HG03469 (cell line): Measurements from ENCODE around the gene SLC16A12.
"Not testable (repeated sequence)": the region's sequence is repeated elsewhere in the genome, so short reads cannot be mapped to it uniquely, and the experiment has no call there.

Experiments used
- ATAC-seq: cut with Tn5 transposase; IDR thresholded peaks from one replicate; pipeline ENCODE4 v1.9.1; 2021; ENCODE audit warnings: mild to moderate bottlenecking, moderate library complexity, moderate number of reproducible peaks; ENCODE audit not compliant: unreplicated experiment

The SLC16A12 gene

DNA sequence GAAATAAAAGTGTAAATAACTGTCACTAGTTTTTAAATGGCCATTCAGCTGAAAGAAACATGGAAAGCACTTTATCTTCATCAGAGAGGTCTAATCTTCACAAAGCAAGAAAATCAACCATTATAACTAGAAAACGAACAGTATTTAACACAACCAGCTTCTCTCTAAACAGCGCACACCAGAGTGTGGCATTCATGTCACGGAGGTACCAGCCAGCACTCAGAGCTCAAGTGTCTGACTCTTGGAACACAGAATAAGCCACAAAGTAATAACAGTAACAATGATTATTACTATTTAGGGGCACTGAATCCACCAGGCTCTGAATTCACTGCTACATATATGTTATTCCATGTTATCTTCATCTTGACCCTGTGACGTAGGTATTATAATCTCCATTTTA is 60.9 kb downstream of the SLC16A12 start:
- no peak for ATAC-seq

DNA sequence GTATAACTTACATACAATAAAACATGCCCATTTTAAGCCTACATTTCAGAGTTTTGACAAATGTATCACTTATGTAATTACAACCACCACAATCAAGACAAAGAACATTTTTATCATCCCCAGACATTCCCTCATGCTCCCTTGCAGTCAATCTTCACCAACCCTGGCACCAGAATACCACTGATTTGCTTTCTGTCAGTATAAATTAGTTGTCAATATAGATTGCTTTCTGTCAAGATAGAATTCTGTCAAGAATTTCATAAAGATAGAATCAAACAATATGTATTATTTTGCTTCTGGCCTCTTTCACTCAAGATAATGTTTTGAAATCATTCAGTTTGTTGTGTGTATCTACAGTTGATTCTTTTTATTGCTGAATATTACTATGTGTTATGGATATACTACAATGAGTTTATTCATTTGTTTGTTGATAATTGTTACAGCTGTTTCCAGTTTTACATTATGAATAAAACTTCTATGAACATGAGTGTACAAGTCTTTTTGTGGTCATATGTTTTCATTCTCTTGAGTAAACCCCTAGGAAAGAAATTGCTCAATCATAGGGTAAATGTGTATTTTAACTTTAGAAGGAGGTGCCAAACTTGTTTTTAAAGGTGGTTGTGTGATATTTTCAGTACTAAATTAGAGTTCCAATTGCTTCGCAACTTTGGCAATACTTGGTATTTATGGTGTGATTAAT is 64.1 kb downstream of the SLC16A12 start:
- ATAC-seq = no peak

DNA sequence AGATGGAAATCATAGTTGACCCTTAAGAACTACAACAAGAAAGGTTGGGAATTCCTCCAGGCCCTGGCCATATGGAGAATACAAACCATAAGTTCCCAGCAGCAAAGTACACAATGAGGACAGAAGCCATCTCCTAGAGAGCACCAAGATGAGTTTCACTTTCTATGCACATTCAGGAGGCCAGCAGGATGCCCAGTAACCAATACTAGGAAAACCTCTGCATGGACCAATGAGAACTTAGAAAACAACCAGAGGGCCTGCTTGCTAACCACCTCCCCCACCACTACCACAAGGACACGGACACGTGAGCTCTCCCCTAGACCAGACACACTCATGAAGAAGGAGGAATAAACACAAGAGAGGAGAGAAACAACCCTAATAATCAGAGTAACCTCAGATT is 64.8 kb downstream of the SLC16A12 start:
- ATAC-seq = no peak

DNA sequence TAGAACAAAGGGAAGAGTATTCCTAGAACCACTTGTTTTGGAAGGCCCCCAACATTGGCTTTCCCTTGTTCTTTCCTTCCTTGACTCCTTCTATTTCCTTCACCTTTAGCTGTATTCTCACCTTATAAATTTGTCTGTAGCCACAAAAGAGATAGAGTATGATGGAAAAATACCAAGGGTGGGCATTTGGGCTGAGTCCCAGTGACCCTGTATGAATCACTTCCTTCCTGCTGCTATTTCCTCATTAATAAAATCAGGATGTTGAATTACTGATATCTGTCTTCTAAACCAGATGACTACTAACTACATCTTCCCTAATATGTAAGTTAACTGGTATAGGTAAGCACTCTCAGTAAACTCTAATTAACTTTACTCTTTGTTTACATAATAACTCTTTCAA is 65.9 kb downstream of the SLC16A12 start:
- no peak for ATAC-seq

DNA sequence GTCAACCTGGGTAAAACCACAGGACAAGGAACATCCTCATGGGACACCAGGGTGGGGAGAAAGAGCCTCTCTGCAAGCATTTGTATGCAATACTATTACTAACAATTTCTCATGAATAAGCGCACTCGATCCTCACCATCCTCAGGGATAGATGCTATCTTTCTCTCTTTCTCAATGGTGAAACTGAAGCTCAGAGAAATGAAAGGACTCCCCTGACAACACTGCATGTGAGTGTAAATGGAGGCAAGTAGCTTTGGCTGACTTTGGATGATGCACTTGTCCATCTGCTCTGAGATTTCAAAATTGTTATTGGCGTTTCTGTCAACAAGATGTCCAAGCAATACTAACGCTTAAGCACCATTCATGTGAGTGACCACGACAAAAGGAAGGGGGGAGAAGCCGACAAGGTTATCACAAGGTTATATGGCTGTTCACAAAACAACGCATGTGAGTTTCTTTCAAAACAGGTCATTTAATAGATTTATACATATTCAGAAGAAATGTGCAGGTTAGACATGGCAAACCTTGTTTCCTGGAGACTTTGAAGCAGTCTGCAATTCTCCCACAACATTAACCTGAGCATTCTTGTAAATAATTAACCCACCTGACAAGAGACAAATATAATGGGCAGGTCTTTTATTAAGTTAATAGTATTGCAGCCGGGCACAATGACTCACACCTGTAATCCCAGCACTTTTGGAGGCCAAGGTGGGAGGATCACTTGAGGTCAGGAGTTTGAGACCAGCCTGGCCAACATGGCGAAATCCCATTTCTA is 67.0 kb downstream of the SLC16A12 start:
- no peak for ATAC-seq

DNA sequence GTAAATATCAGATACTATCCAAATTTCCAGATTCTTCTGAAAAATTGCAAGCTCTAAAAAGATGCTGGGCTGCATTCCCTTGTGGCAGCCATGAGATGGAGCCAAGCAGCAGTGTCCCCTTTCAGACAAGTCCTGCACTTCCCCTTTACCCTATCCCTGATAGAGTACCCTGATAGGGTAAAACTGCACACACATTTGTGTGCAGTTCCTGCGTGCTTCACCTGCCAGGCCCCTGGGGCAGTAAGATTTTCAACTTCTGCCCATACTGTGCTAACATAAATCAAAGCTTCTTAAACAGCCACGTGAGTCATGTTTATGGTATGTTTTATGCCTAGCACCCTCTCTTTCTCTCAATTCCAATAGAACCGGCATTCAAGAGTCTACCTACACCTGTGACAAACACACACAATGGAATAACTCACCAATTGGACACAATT is 68.8 kb downstream of the SLC16A12 start:
- no peak for ATAC-seq

DNA sequence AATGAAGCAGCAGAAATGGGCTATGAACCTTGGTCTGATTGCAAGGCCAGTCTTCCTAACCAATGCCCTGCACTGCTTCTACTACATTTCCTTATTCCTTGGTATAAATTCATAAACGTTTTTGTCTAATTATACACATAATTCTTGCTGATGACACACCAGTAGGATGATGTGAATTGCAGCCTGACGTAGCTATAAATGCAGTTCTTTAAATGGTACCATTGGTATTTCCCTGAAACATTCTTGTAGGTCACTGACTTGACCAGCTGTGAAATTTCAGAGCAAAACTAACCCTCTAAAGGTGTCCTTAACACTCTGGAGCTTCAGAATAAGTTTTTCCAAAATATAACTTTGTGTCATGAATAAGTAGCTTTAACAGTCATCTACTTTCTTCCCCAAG is 70.2 kb downstream of the SLC16A12 start:
- ATAC-seq = no peak

DNA sequence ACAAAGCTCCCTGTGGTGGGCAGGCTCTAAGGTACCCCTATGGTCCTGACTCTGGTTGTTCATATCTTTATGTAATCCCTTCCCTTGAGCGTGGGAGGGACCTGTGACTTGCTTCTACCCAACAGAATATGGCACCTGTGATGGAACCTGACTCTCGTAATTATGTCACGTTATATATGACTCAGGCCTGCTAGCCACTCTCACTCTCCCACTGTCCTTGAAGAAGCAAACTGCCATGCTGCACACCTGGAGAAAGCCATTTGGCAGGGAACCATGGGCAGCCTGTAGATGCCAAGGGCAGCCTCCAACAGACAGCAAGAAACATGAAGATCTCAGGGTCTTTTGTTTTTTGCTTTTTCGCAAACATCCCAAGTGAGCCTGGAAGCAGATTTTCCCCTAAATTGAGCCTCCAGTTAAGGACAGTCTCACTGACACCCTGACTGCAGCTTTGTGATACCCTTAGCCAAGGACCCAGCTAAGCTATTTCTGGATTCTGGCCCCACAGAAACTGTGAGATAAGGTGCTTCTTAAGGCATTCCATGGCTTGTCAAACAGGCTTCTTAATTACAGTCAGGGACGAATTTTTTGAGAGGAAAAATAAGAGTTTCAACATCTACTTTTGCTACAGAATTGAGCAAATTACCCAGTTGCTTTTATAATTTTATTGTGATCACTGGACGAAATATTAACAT is 71.4 kb downstream of the SLC16A12 start:
- no peak for ATAC-seq

DNA sequence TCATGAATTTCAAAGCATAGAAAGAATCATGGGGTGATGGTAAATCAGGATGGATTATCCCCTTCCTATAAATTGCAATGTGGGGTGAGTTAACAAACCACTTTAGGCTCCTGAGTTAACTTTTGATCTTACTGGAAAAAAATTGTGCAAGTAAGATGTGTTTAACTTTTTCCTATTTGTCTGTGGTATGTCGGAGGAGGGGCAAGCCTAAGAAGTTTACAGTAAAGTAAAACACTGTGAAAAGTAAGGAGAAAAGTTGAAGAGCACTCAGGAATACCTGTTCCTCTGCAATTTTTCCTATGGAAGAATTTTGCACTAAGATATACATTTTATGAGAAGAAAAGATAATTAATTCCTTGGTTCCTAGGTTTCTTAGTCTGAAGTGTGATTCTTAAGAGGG is 76.6 kb downstream of the SLC16A12 start:
- ATAC-seq = no peak

DNA sequence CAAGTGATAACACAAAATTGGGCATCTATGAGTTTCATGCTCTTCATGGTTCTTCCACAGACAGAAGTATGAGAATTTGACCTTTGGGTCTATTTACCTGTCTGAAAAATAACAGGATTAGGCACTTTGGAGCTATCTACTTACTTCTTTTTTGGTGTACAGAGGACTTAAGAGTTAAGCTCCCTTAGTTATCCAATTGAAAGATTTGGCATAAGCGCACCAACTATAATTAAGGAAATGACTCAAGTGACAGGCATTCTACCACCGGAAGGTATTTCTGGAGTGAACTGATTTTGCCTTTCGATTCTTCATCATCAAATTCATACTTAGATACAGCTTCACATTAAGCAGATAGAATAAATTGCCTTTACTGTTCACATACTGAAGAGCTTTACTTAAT is 77.1 kb downstream of the SLC16A12 start:
- no peak for ATAC-seq

DNA sequence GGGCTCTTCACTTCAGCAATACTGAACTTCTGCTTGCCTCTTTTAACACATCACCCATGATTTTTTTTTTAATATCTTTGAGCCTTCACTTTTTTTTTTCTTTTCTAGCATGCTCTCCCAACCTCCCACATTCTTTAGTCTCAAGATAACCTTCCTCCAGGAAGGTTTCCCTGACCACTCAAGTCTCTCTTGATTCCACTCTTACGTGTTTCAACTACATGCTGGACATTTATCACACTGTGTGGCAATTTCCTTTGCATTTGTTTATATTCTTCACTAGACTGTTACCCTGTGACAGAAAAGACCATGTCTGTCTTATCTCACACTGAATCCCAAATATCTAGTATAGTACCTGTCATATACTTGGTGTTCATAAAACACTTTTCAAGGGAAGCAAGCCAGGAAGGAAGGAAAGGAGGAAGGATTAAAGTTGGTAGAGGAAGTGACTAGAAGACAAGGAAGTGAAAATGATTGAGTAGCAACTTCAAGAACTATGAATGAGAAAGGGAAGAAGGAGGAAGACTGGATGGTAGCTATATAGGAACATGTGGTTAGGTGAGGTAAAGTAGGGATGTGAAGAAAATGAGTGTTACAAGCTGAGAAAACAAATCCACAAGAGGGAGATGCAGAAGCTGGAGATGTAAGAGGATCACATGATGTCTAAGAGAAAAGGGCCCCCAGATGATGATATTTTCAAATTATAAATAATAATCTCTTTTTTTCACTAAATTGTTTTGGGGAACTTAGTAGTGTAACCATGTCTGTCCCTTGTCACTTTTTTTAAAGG is 80.6 kb downstream of the SLC16A12 start:
- ATAC-seq = no peak

DNA sequence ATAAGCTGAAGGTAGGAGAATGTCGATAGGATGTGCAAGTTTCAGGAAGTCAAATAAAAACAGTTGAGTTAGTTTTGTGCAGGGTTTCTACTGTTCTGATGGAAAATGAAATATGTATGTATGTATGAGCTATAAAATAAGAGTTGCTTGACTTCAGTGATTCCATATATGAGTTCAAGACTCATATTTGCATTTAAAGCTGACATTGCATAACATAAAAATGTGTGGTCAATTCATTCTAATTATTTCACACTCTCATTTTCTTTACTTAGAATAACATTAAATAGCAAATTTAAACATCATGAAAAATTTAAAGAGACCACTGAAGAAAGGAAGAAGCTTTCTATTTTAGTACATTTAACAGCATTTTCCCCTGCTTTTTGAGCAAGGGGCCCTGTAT is 83.2 kb downstream of the SLC16A12 start:
- no peak for ATAC-seq

DNA sequence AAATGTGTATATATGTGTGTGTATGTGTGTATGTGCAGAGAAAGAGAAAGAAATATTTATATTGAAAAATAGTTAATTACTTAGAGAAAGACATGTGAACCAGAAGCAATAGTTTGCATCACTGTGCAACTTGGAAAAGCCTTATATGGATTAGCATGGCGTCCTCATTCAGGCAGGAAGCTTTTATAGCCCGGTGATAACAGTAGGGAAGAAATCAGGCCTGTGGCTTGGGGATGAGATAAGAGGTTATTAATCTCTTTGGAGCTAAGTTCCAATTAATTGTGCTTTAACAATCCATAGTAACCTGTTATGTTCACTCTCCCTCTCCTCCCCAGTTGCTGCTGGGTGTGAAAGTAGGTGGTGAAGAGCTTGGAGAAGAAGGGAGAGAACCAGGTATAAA is 84.5 kb downstream of the SLC16A12 start:
- no peak for ATAC-seq

DNA sequence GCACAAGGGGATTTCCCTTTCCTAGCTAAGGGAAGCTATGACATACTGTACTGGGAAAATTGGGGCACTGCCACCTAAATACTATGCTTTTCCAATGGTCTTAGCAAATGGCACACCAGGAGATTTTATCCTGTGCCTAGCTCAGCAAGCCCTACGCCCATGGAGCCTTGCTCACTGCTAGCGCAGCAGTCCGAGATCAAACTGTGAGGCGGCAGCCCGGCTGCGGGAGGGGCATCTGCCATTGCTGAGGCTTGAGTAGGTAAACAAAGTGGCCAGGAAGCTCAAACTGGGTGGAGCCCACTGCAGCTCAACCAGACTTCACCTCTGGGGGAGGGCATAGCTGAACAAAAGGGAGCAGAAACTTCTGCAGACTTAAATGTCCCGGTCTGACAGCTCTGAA is 90.6 kb downstream of the SLC16A12 start:
- not testable (repeated sequence) for ATAC-seq

DNA sequence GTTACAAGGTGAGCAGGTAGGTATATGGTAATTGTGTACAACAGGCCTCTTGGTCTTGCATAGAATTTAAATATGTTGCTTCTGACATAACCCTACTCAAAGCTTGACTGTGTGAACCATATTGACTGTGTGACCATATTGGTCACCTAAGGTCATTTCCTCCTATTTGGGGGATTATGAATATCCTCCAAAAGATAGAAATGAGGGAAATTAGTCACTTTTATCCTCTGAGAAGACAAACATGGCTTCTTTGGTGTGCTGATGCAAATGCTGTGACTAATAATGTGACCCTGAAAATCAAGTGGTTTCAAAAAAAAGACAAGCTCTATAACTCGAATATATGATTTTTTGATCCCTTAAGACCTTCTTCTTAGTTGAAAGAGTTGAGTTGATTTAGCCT is 93.1 kb downstream of the SLC16A12 start:
- no peak for ATAC-seq

DNA sequence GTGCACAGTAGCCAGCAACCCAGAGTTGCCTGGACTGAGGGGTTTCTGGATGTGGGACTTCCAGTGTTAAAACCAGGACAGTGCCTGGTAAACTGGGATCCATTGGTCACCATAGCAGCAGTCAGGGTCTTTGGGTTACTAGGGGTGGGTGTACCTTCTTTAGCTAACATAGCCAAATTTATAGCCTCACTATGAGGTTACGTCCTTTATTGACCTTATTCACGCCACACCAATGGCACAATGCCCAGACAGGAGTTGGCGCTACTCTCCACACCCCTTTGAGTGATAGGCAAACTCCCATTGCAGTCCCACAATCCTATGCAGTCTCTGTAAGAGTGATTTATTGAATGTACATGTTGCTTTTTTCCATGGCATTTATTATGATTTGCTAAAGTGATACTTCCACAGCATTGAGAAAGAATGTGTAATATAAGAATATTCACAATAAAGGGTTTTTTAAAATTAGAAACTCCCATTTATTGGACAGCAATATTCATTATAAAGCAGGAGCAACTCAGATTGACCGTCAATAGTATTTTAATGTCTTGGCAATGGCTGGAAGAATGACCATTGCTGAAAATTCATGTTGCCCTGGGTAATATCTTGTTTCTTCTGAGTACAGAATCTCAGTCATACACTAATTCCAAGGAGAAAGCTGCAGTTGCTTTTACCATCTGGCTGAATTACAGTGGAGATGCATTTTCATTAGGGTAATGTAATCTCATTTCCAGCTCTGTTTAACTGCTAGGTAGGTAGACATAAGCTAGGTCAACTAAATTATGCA is 95.0 kb downstream of the SLC16A12 start:
- no peak for ATAC-seq

DNA sequence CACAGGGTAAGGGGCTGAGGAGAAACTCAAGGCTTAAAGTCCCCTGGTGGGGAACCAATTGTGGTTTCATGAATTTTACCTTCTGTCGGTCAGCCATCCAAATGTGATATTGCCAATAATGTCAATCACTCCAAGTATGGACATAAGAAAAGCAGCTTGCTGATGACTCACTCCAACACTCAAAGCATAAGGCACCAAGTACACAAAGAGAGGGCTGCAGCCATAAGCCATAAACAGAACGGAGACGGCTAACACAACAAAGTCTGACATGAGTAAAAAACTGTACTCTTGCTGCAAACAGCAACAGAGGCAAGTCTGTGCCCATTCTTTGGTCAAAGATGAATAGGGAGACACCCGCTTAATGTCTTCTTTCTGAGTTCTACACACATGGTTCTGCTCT is 96.9 kb downstream of the SLC16A12 start:
- no peak for ATAC-seq

DNA sequence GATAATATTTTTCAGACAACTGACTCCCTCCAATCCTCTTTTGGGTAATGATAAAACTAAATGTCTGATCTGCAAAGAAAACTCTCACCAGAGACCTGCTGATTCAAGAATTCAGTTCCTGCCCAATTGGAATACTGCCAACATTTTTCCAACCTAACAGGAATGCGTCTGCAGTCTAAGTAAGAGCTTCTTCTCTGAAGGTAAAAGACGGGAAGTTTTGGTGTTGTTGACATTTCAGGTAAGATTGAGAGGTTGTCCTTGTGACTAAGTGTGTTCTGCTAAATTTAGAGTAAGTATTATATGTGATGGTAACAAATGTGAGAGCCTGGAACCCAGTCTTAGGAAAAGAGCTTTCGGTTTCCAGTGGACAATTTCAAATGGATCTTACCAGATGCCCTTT is 103.4 kb downstream of the SLC16A12 start:
- ATAC-seq = no peak

DNA sequence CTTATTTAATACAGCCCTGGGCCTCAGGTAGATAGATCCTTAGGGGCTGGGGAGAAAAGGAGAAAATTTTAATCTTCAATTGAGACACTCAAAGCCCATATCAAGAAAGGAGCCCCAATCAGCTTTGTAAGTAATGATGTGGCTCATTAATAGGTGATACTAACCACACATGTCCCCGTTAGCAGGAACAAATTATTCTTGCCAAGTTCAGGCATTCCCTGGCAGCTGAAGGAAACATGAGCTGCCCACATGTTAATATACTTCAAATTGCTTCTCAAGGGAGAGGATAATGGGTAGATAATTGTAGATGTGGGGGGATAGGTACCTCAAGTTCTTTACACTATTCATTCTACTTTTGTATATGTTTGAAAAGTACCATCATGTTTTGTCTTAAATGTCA is 106.5 kb downstream of the SLC16A12 start:
- ATAC-seq = no peak

DNA sequence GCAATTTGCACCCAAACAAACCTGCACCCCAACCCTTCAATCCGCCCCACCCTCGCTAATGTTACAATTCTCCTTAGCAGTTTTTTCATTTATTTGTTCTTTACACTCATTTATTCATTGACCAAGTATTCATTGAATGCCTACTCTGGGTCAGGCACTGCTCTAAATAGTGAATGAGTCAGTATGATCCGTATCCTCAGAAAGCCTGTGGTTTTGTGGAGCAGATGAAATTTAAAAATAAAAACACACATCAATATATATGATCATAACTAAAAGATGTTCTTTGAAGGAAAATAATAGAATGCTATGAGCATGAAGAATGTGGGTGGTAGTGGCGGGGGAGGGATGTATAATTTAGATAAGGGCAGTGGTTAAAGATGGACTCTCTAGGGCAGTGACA is 107.8 kb downstream of the SLC16A12 start:
- no peak for ATAC-seq
